ENCODE results near the gene DPPA3. TPM values are rescaled to one million over a fixed set of nuclear protein-coding genes. Genes with fewer than 3 reads are reported as not detected.
"Not testable (repeated sequence)": the region's sequence is repeated elsewhere in the genome, so short reads cannot be mapped to it uniquely, and the experiment has no call there.

The DPPA3 gene
- total and polyA plus RNA-seq, 8 donors: not detected

DNA sequence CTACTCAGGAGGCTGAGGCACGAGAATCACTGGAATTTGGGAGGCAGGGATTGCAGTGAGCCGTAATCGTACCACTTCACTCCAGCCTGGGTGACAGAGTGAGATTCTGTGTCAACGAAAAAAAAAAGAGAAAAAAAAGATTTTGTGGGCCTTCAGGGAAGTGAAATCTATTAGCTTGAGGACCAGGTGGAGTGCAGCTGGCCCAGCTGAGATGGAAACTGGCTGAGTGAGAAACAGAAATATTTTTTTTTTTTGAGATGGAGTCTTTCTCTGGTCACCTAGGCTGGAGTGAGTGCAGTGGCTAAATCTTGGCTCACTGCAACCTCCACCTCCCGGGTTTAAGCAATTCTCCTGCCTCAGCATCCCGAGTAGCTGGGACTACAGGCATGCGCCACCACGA is 38.2 kb downstream of the DPPA3 start:
- Histone ChIP-seq H3K27me3 (no peaks in the 10 kb centered on the region), H3K4me1 (no peaks in the 10 kb centered on the region), H3K4me3 (no peak overlapping the region), H3K36me3 (no peaks in the 10 kb centered on the region), H3K27ac (no peak overlapping the region), H3K9me3 (peaks cover 0 to 3% (median 0%) of the 10 kb centered on the region in 4 donors)
- TF ChIP-seq EP300 (IDR thresholded peaks at IDR 0.05) (no peak), POLR2A (IDR thresholded peaks at IDR 0.05) (no peak), POLR2AphosphoS5 (IDR thresholded peaks at IDR 0.05) (no peak)
- TF ChIP-seq, protein P1, sequence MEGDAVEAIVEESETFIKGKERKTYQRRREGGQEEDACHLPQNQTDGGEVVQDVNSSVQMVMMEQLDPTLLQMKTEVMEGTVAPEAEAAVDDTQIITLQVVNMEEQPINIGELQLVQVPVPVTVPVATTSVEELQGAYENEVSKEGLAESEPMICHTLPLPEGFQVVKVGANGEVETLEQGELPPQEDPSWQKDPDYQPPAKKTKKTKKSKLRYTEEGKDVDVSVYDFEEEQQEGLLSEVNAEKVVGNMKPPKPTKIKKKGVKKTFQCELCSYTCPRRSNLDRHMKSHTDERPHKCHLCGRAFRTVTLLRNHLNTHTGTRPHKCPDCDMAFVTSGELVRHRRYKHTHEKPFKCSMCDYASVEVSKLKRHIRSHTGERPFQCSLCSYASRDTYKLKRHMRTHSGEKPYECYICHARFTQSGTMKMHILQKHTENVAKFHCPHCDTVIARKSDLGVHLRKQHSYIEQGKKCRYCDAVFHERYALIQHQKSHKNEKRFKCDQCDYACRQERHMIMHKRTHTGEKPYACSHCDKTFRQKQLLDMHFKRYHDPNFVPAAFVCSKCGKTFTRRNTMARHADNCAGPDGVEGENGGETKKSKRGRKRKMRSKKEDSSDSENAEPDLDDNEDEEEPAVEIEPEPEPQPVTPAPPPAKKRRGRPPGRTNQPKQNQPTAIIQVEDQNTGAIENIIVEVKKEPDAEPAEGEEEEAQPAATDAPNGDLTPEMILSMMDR (IDR thresholded peaks at IDR 0.05): no peak
- DNase-seq: no peak
- intact Hi-C loops (cut with DNase I; ENCODE audit: low total_unique reads): no loop called here
- 86 to 89% (median 87%) methylated on average over 8 of the region's 8 CpGs for WGBS, 5 donors

DNA sequence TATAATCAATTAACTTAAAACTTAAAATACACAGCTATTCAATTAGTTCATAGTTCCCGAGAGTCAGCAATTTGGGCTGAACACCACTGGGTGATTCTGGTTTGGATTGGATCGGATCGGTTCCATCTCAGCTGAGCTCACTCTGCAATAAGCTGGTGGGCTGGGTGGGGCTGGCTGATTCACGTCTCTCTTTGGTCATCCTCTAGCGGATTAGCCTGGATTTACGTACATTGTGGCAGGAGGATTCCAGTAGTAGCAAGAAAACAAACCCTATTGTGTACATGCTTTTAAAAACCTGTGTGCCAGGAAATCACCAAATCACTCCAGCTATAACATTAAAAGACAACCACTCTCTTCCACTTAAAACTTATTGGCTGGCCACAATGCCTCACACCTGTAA is 39.1 kb downstream of the DPPA3 start:
- Histone ChIP-seq H3K27me3 (no peaks in the 10 kb centered on the region), H3K4me1 (no peaks in the 10 kb centered on the region), H3K4me3 (no peak overlapping the region), H3K27ac (no peak overlapping the region), H3K9me3 (peaks cover 0 to 3% (median 0%) of the 10 kb centered on the region in 4 donors), H3K36me3 (no peaks in the 10 kb centered on the region)
- TF ChIP-seq EP300 (IDR thresholded peaks at IDR 0.05) (no peak), POLR2A (IDR thresholded peaks at IDR 0.05) (no peak), POLR2AphosphoS5 (IDR thresholded peaks at IDR 0.05) (no peak)
- TF ChIP-seq, protein P1 (IDR thresholded peaks at IDR 0.05): no peak
- intact Hi-C loops (cut with DNase I; ENCODE audit: low total_unique reads): no loop called here
- 79 to 92% (median 84%) methylated on average over 6 of the region's 6 CpGs for WGBS, 5 donors
- DNase-seq: no peak

DNA sequence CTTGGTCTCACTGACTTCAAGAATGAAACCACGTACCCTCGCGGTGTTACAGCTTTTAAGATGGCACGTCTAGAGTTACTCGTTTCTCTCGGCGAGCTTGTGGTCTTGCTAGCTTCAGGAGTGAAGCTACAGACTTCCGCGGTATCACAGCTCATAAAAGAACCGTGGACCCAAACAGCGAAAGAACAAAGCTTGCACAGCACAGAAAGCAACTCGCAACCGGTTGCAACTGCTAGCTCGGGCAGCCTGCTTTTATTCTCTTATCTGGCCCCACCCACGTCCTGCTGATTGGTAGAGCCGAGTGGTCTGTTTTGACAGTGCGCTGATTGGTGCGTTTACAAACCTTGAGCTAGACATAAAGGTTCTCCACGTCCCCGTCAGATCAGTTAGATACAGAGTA is 40.2 kb downstream of the DPPA3 start:
- 73 to 84% (median 79%) methylated on average over 20 of the region's 20 CpGs for WGBS, 5 donors
- no peak for DNase-seq
- intact Hi-C loops (cut with DNase I; ENCODE audit: low total_unique reads): no loop called here
- Histone ChIP-seq H3K27ac (no peak overlapping the region), H3K4me1 (no peaks in the 10 kb centered on the region), H3K4me3 (no peak overlapping the region), H3K36me3 (no peaks in the 10 kb centered on the region), H3K9me3 (peaks cover 0 to 2% (median 0%) of the 10 kb centered on the region in 4 donors), H3K27me3 (no peaks in the 10 kb centered on the region)
- TF ChIP-seq, protein P1 (IDR thresholded peaks at IDR 0.05): no peak
- no peak for TF ChIP-seq POLR2A (IDR thresholded peaks at IDR 0.05)
- TF ChIP-seq EP300 (IDR thresholded peaks at IDR 0.05): no peak

DNA sequence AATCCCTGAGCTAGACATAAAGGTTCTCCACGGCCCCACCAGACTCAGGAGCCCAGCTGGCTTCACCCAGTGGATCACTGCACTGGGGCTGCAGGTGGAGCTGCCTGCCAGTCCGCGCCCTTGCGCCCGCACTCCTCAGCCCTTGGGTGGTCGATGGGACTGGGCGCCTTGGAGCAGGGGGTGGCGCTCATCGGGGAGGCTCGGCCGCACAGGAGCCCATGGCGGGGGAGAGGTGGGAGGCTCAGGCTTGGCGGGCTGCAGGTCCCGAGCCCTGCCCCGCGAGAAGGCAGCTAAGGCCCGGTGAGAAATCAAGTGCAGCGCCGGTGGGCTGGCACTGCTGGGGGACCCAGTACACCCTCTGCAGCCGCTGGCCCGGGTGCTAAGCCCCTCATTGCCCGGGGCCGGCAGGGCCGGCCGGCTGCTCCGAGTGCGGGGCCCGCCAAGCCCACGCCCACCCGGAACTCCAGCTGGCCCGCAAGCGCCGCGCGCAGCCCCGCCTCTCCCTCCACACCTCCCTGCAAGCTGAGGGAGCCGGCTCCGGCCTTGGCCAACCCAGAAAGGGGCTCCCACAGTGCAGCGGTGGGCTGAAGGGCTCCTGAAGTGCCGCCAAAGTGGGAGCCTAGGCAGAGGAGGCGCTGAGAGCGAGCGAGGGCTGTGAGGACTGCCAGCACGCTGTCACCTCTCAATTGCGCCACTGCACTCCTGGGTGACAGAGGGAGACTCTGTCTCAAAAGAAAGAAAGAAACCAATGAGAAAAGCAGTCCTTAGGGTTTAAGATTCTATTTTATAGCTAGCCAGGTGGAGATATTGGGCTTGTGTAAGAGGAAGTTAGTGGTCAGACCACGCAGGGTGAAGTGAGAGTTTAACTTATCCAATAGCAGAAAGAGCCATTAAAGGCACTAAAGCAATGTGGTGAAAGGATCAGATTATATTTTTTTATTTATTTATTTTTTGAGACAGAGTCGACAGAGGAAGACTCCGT is 41.0 kb downstream of the DPPA3 start:
- H3K36me3 ChIP-seq; H3K9me3 ChIP-seq; intact Hi-C loops (cut with DNase I; ENCODE audit: low total_unique reads); H3K4me1 ChIP-seq; DNase-seq; H3K27me3 ChIP-seq; H3K4me3 ChIP-seq; H3K27ac ChIP-seq: not testable (repeated sequence)
- 89 to 95% (median 94%) methylated on average over 14 to 43 of the region's 48 CpGs for WGBS, 5 donors

DNA sequence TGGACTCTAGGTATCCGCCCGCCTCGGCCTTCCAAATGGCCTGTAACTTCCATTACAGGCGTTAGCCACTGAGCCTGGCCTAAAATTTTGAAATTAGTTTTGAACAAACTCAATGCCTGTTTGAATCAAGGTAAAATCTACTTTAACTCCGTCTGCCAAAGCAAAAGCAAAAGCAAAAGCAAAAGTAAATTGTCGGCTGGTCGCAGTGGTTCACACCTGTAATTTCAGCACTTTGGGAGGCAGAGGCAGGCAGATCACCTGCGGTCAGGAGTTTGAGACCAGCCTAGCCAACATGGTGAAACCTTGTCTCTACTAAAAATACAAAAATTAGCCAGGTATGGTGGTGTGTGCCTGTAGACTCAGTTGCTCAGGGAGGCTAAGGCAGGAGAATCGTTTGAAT is 44.4 kb downstream of the DPPA3 start:
- H3K36me3 ChIP-seq; H3K4me1 ChIP-seq; H3K27me3 ChIP-seq; intact Hi-C loops (cut with DNase I; ENCODE audit: low total_unique reads); H3K9me3 ChIP-seq; DNase-seq; H3K4me3 ChIP-seq; H3K27ac ChIP-seq: not testable (repeated sequence)
- WGBS, 5 donors: 81 to 89% (median 86%) methylated on average over 9 of the region's 9 CpGs
